ENCODE results near the gene ADAMTSL3.
A peak's percentile ranks its signal among the peaks of the same experiment; 100 is the strongest.

Gene ADAMTSL3

GRCh38 chr15:83837945-83838571, 184.1 kb downstream of the ADAMTSL3 start:
- peak; percentile 57 for DNase-seq (ENCODE audit: low spot score)

GRCh38 chr15:83838763-83839162, 184.8 kb downstream of the ADAMTSL3 start:
- no peak for DNase-seq (ENCODE audit: low spot score)

DNA sequence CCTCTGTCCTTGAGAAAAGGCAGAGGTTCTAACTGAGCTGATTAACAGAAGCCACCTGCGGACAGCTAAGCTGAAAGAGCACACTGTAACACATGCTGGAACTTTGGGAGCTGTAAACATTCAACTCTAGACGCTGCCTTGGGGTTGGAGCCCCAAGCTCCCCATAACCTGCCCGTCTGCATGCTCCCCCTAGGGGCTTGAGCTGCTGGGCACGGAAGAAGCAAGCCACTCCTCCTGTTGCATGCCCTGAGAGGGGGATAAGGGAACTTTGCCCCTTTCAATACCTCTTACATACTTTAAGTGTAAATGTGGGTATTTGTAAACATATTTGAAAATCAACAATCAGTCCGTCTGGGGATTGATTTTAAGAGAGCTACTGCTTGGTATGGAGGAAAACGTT, 188.4 kb downstream of the ADAMTSL3 start:
- DNase-seq (ENCODE audit: low spot score): no peak

- peak; percentile 61 for DNase-seq (ENCODE audit: low spot score)
These were observed 189.5 kb downstream of the ADAMTSL3 start for GRCh38 chr15:83843471-83843871.

DNA sequence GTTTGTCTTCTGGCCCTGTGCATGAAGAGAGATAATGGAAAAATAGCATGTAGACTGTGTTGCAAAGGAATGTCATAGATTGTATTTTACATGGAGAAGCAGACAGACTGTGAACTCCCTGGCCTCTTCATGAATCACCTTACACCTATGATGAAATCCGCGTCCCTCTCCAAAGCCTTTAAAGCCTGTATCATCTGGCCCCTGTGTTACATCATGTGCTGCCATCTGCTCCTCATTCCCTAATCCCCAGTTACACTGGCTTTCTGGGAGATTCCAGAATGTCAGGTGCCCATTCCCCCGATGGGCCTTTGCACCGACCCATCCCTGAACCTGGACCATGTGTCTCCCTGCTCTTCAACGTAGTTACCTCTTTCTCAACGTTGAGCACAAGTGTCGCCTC, 190.8 kb downstream of the ADAMTSL3 start:
- no peak for DNase-seq (ENCODE audit: low spot score)

- DNase-seq (ENCODE audit: low spot score): peak; percentile 43
These were observed 191.3 kb downstream of the ADAMTSL3 start for GRCh38 chr15:83845230-83845629.

DNA sequence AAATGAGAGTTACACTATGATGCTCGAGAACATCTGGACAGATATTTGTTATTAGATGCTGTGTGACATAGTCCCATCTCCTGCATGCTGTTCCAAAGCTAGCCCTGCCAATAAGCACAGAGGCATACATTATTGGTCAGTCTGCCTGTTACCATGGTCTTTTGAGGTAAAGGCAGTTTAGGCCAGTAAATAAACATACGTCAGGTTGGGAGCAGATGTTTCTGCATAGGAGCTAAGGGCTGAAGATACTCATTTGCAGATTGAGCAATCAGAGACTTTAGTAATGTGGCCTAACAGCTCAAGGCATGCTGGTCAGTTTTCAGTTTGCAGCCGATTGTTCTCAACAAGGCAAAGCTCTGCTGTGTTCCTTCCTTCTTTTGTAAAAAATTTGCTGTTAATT, 192.9 kb downstream of the ADAMTSL3 start:
- DNase-seq (ENCODE audit: low spot score): peak; percentile 30

- peak; percentile 55 for DNase-seq (ENCODE audit: low spot score)
These were observed 194.6 kb downstream of the ADAMTSL3 start for GRCh38 chr15:83848315-83849050.

- DNase-seq (ENCODE audit: low spot score): no peak
These were observed 196.1 kb downstream of the ADAMTSL3 start for GRCh38 chr15:83850015-83850414.

- no peak for DNase-seq (ENCODE audit: low spot score)
These were observed 196.8 kb downstream of the ADAMTSL3 start for GRCh38 chr15:83850501-83851245.

GRCh38 chr15:83853232-83853631, 199.3 kb downstream of the ADAMTSL3 start:
- no peak for DNase-seq (ENCODE audit: low spot score)

GRCh38 chr15:83854321-83854720, 200.4 kb downstream of the ADAMTSL3 start:
- DNase-seq (ENCODE audit: low spot score): no peak

GRCh38 chr15:83854950-83855707, 201.2 kb downstream of the ADAMTSL3 start:
- no peak for DNase-seq (ENCODE audit: low spot score)

- no peak for DNase-seq (ENCODE audit: low spot score)
These were observed 202.0 kb downstream of the ADAMTSL3 start for GRCh38 chr15:83855956-83856355.

DNA sequence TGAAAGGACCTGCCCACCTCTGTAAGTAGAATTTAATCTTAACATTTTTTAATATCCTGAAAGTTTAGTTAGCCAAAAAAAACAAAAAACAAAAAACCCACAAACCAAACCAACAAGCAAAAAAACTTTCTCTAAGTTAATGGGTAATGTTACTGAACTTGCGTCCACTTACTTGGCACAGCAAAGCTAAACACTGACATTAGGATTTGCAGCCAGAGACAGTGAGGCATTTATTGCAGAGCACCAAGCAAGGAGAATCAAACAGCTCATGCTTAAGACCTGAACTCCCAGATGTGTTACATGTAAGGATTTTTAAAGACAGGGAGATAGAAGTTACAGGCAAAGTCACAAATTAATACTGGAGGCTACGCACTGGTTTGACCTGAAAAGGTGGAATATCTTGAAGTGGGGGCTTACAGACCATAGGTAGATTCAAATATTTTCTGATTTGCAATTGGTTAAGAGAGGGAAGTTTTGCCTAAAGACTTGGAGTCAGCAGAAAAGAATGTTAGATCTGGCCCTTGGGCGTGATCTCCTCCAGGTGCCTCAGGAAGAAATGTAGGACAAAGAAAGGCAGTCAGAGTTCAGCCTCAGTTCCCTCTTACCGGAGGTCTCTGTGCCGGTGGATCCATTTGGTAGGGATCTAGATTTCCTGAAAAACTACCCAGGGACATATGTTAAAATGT, 205.0 kb downstream of the ADAMTSL3 start:
- no peak for DNase-seq (ENCODE audit: low spot score)

- DNase-seq (ENCODE audit: low spot score): no peak
These were observed 212.8 kb downstream of the ADAMTSL3 start for GRCh38 chr15:83866692-83867091.

GRCh38 chr15:83869341-83869740, 215.4 kb downstream of the ADAMTSL3 start:
- no peak for DNase-seq (ENCODE audit: low spot score)

DNA sequence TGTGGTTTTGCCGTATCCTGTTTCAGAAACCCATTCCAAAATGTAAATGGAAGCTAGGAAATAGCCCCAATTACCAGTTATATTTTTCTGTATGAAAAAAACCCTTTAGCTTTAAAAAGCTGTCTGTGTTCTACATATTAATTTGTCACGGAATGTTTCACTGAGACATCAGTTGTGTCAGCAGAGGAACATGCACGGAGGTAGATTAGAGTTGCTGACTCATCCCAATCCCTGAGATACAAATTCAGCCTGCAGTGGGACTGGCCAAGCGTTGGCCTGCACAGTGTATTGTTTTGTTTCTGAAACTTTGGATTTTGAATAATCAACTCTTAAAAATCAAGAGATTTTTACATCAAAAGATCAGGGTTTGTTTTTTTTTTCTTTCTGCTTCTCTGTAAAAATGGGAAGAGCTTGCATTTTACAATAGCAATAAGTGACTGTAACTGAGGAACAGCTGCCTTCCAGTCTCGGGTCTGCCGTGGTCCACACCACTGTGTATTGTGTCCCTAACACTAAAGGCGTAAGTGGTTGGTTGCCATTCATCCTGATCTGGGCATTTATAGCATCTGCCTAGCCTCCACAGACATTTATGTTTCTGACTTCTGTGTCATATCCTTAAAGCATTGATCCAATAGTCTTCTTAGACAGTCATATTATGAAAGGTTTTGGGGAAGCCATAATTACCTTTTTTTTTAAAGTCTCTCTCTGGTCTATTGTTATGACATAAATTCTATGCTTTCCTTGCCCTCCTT, 218.1 kb downstream of the ADAMTSL3 start:
- peak; percentile 58 for DNase-seq (ENCODE audit: low spot score)

GRCh38 chr15:83873966-83874365, 220.0 kb downstream of the ADAMTSL3 start:
- no peak for DNase-seq (ENCODE audit: low spot score)

DNA sequence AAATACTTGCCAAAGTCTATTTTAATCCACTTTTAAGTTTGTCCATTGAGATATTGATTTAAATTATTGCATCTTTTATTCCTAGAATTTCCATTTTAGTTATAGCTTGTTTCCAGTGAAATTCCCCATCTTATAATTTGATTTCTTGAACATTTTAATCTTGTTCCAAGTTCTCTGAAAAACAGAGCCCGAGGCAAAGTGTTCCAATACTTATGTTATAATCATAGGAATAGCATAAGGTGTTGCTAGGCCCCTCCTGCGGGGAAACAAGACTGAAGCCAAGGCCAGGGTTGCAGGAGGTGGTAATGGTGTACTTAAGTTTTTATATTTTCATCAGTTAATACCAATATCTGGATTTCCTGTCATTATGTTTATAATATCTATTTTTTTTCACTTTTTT, 226.6 kb downstream of the ADAMTSL3 start:
- no peak for DNase-seq (ENCODE audit: low spot score)

GRCh38 chr15:83881156-83881555, 227.2 kb downstream of the ADAMTSL3 start:
- no peak for DNase-seq (ENCODE audit: low spot score)
